Epithelial cell of proximal tubule (primary cell): ENCODE data around the gene KRT80. TPM values are rescaled to one million over a fixed set of nuclear protein-coding genes. Genes with fewer than 3 reads are reported as not detected.

Experiments
- DNase-seq: peaks from one replicate; pipeline ENCODE4 v3.0.0-alpha.2; 2011; ENCODE audit warnings: low read depth
- H3K4me3 ChIP-seq: 2 replicates; pipeline ENCODE4 v1.5.1; 2011; ENCODE audit warnings: low read depth, mild to moderate bottlenecking, low read length
- total RNA-seq: library from RNA; depleted of rRNA; stranded (reverse); fragments of >200 nt; gene quantifications from 2 replicates; pipeline ENCODE4 v1.2.3, GENCODE V29; 2015
- TF ChIP-seq, protein P1 (sequence below): conservative IDR thresholded peaks from 2 replicates; pipeline ENCODE4 v1.5.1; 2012; ENCODE audit warnings: low read depth, mild to moderate bottlenecking, low read length

The KRT80 gene
- total RNA-seq, 1 donor from 2014 or later: 18.0 TPM

DNA sequence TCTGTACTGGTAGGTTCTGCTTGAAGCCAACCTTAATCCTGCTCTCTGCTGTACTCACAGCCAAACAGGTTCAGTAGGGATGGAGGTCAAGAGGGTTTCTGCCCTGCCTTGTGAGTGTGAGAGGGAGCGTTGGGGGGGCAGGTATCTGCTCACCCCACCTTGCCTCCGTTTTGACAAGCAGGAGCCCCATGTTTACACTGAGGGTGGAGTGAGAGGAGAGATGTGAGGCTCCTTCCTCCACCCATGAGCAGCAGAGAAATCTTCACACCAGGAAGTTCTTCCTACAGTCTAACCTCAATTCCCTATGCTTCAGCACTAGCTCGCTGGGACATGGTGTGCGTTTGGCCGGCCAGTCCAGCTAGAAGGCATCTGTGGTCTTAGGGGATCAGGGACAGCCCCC is 4.2 kb downstream of the KRT80 start:
- DNase-seq: no peak
- TF ChIP-seq, protein P1, sequence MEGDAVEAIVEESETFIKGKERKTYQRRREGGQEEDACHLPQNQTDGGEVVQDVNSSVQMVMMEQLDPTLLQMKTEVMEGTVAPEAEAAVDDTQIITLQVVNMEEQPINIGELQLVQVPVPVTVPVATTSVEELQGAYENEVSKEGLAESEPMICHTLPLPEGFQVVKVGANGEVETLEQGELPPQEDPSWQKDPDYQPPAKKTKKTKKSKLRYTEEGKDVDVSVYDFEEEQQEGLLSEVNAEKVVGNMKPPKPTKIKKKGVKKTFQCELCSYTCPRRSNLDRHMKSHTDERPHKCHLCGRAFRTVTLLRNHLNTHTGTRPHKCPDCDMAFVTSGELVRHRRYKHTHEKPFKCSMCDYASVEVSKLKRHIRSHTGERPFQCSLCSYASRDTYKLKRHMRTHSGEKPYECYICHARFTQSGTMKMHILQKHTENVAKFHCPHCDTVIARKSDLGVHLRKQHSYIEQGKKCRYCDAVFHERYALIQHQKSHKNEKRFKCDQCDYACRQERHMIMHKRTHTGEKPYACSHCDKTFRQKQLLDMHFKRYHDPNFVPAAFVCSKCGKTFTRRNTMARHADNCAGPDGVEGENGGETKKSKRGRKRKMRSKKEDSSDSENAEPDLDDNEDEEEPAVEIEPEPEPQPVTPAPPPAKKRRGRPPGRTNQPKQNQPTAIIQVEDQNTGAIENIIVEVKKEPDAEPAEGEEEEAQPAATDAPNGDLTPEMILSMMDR: no peak
- no peak overlapping the region for H3K4me3 ChIP-seq

GRCh38 chr12:52187206-52187605 is 4.6 kb downstream of the KRT80 start:
- DNase-seq: no peak
- no peak overlapping the region for H3K4me3 ChIP-seq
- TF ChIP-seq, protein P1: no peak

DNA sequence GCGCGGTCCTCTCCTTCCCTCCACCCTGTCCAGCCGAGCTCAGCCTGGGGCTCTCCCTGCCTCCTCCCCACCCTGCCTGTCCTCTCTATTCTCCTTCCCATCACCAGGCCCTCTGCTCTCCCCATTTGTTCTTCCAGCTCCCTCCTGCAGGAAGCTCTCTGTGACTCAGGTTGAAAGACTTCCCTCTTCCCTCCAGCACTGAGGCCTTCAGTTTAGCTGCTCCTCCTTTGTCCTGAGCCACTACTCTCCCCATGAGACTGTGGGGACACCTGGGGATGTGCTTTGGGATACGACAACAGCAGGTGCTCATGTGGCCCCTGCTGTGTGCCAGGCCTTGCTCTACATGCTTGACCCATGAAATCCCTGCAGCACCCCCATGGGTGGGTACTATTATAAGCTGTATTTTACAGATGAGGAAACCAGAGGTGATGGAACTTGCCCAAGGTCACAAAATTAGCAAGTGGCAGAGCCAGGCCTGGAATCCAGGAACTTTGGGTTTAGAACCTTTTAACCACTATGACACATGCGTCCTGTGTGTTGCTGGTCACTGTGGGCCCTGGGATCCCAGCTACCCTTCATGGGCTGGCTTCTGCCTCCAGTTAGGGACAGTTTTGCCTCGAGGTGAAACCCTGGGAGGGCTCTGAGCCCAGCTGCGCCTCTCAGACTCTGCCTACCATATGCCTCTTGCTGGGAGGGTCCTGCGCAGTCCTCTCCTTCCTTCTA is 5.5 kb downstream of the KRT80 start:
- DNase-seq: no peak
- no peak overlapping the region for H3K4me3 ChIP-seq
- TF ChIP-seq, protein P1: no peak

GRCh38 chr12:52185400-52185967 is 6.3 kb downstream of the KRT80 start:
- DNase-seq: no peak
- TF ChIP-seq, protein P1: no peak
- H3K4me3 ChIP-seq: no peak overlapping the region

DNA sequence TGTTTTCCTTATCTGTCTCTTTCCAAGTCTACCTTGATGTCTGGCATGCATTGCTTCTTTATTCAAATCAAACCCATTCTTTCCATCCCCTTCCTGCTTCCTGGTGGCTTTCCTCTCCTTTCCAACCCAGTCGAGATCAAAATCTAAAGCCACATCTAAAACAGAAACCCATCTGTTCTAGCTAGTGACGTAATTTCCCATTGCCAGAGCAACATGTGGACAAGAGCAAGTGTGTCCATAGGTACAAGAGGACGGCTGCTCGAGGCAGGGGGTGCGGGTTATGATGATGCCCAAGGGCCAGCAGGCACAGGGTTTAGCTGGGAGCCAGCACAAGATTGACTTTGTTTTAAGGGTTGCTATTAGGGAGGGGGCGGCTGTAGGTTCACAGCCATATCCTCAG is 7.0 kb downstream of the KRT80 start:
- no peak for DNase-seq
- no peak overlapping the region for H3K4me3 ChIP-seq
- TF ChIP-seq, protein P1: no peak

GRCh38 chr12:52183971-52184370 is 7.8 kb downstream of the KRT80 start:
- no peak for DNase-seq
- TF ChIP-seq, protein P1: no peak
- H3K4me3 ChIP-seq: no peak overlapping the region

- TF ChIP-seq, protein P1: no peak
- DNase-seq: no peak
These were observed 8.3 kb downstream of the KRT80 start for GRCh38 chr12:52183544-52183910.

More at GRCh38 chr12:52183544-52183910, 8.3 kb downstream of the KRT80 start:
- no peak overlapping the region for H3K4me3 ChIP-seq
